Measurements from ENCODE around the gene NR3C2. TPM values are rescaled to one million over a fixed set of nuclear protein-coding genes. Genes with fewer than 3 reads are reported as not detected.

The NR3C2 gene
- total and polyA plus RNA-seq, 2 of the 4 experiments (the other 2 are of a cell fraction), result 1.1 to 2.3 TPM

GRCh38 chr4:148243837-148244236 lies 198.4 kb downstream of the NR3C2 start:
- no peak overlapping the region for H2BK5ac ChIP-seq (ENCODE audit: low read depth, low read length, poor library complexity, severe bottlenecking)
- no peak overlapping the region for H4K91ac ChIP-seq (ENCODE audit: insufficient read depth, low read depth, low read length)
- no peak overlapping the region for H2BK120ac ChIP-seq (ENCODE audit: low read depth, low read length)
- H2AK9ac ChIP-seq (replicated peaks; ENCODE audit: low read depth, low read length, poor library complexity), result no peak overlapping the region
- no peak overlapping the region for H2BK15ac ChIP-seq (ENCODE audit: low read depth, low read length)
- no peaks in the 10 kb centered on the region for H4K20me1 ChIP-seq (ENCODE audit: insufficient read depth, low read length)
- no peak for ATAC-seq (ENCODE audit: low read depth)
- H3K27me3 ChIP-seq (ENCODE audit: control insufficient read depth, insufficient read depth, low read length), result no peaks in the 10 kb centered on the region
- H3K4ac ChIP-seq (ENCODE audit: low read depth, low read length), result no peak overlapping the region
- no peak overlapping the region for H3K56ac ChIP-seq (ENCODE audit: extremely low read depth, insufficient read depth, low read length)
- no peak overlapping the region for H3K23ac ChIP-seq (ENCODE audit: low read depth, low read length)
- H4K8ac ChIP-seq (ENCODE audit: low read depth in 2 of 2, low read length in 2 of 2), result no peak overlapping the region
- no peak overlapping the region for H2AFZ ChIP-seq (replicated peaks; ENCODE audit: low read length, poor library complexity)
- no peaks in the 10 kb centered on the region for H3K9me3 ChIP-seq (ENCODE audit: control insufficient read depth, insufficient read depth, low read length)
- POLR2A ChIA-PET (ENCODE audit: unreplicated experiment), result no interaction called here
- H3K79me1 ChIP-seq (ENCODE audit: low read depth in 1 of 2, low read length in 2 of 2), result no peaks in the 10 kb centered on the region
- H3K18ac ChIP-seq (ENCODE audit: low read depth, low read length), result no peak overlapping the region
- no peaks in the 10 kb centered on the region for H3K36me3 ChIP-seq (ENCODE audit: control insufficient read depth, insufficient read depth, low read length)
- no peak overlapping the region for H4K5ac ChIP-seq (ENCODE audit: low read depth, low read length)
- H2AK5ac ChIP-seq (ENCODE audit: low read depth, low read length), result no peak overlapping the region
- no peak overlapping the region for H3K4me3 ChIP-seq (ENCODE audit: insufficient read depth, low read depth, low read length)
- no peaks in the 10 kb centered on the region for H3K4me1 ChIP-seq (ENCODE audit: control insufficient read depth, insufficient read depth, low read length)
- intact Hi-C loops (cut with micrococcal nuclease) (no loop called here), dilution Hi-C loops (cut with HindIII; ENCODE audit: low sequenced_read_pairs, unreplicated experiment) (no loop called here), in situ Hi-C loops (cut with MboI; ENCODE audit: low sequenced_read_pairs) (no loop called here)
- DNase-seq, result no peak
- H3K9me1 ChIP-seq (ENCODE audit: insufficient read depth, low read length), result no peaks in the 10 kb centered on the region
- H2BK20ac ChIP-seq (ENCODE audit: low read depth, low read length), result no peak overlapping the region
- BruUV-seq (replicated peaks), result no TSS peak
- TF ChIP-seq NFE2L2 (IDR thresholded peaks at IDR 0.05; ENCODE audit: low read depth, low read length) (no peak), FOS (IDR thresholded peaks at IDR 0.05; ENCODE audit: low read depth, low read length) (no peak), POLR2A (IDR thresholded peaks at IDR 0.05; ENCODE audit: low read depth, low read length) (no peak), SMC3 (IDR thresholded peaks at IDR 0.05; ENCODE audit: low read depth, low read length) (no peak), ELK1 (IDR thresholded peaks at IDR 0.05; ENCODE audit: borderline replicate concordance, low read depth, low read length) (no peak), RAD21 (IDR thresholded peaks at IDR 0.05; ENCODE audit: low read length) (no peak), MAZ (IDR thresholded peaks at IDR 0.05; ENCODE audit: borderline replicate concordance, low read depth, low read length) (no peak), RFX5 (IDR thresholded peaks at IDR 0.05; ENCODE audit: low read depth, low read length) (no peak), BHLHE40 (IDR thresholded peaks at IDR 0.05; ENCODE audit: low read depth, low read length) (no peak), RCOR1 (IDR thresholded peaks at IDR 0.05; ENCODE audit: insufficient replicate concordance, low read length) (no peak), MAFK (IDR thresholded peaks at IDR 0.05; ENCODE audit: low read depth, low read length) (no peak), CEBPB (IDR thresholded peaks at IDR 0.05; ENCODE audit: low read depth, low read length) (no peak), MXI1 (IDR thresholded peaks at IDR 0.05; ENCODE audit: borderline replicate concordance, low read depth, low read length) (no peak), CHD1 (IDR thresholded peaks at IDR 0.05; ENCODE audit: low read depth, low read length) (no peak)
- TF ChIP-seq, protein P1, sequence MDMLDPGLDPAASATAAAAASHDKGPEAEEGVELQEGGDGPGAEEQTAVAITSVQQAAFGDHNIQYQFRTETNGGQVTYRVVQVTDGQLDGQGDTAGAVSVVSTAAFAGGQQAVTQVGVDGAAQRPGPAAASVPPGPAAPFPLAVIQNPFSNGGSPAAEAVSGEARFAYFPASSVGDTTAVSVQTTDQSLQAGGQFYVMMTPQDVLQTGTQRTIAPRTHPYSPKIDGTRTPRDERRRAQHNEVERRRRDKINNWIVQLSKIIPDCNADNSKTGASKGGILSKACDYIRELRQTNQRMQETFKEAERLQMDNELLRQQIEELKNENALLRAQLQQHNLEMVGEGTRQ (IDR thresholded peaks at IDR 0.05; ENCODE audit: low read depth, low read length), result no peak
- TF ChIP-seq, protein P2, sequence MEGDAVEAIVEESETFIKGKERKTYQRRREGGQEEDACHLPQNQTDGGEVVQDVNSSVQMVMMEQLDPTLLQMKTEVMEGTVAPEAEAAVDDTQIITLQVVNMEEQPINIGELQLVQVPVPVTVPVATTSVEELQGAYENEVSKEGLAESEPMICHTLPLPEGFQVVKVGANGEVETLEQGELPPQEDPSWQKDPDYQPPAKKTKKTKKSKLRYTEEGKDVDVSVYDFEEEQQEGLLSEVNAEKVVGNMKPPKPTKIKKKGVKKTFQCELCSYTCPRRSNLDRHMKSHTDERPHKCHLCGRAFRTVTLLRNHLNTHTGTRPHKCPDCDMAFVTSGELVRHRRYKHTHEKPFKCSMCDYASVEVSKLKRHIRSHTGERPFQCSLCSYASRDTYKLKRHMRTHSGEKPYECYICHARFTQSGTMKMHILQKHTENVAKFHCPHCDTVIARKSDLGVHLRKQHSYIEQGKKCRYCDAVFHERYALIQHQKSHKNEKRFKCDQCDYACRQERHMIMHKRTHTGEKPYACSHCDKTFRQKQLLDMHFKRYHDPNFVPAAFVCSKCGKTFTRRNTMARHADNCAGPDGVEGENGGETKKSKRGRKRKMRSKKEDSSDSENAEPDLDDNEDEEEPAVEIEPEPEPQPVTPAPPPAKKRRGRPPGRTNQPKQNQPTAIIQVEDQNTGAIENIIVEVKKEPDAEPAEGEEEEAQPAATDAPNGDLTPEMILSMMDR (conservative IDR thresholded peaks at IDR 0.05; ENCODE audit: low read depth, low read length), result no peak
- CTCF ChIA-PET, result no interaction called here
- H3K14ac ChIP-seq (replicated peaks; ENCODE audit: low read depth, low read length), result no peak overlapping the region
- no peak overlapping the region for H3K4me2 ChIP-seq (ENCODE audit: low read depth, low read length)
- no peak overlapping the region for H3K27ac ChIP-seq (ENCODE audit: insufficient read depth, low read length)
- H3K9ac ChIP-seq (ENCODE audit: low read depth, low read length), result no peak overlapping the region
- WGBS, 2 experiments (ENCODE audit: extremely low coverage in 2 of 2, insufficient read length in 1 of 2), result no CpG with 5 or more reads among the region's 6 CpGs

All from IMR-90 (cell line).